ENCODE results near the gene ATF6. TPM values are rescaled to one million over a fixed set of nuclear protein-coding genes. Genes with fewer than 3 reads are reported as not detected.

ATF6 gene
- total RNA-seq, 4 donors from 2014 or later = 26.1 to 35.4 (median 32.3) TPM

DNA sequence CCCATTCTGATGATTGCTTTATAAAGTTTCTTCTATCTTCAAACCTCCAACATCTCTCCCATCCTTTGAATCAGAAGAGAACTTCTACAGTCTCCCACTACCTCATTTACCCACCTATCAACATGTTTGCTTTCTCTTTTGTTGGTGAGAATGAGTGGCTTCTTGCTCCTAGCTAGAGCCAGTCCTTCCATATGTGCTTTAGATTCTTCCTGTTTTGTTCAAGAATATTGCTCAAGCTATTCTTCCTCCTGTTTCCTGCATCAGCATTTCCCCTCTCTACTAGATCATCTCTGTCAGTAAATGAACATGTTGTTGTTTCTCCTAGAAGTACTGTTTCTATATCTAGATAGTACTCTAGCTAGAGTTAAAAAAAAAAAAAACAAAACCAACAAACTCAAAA lies 6.3 kb downstream of the ATF6 start:
- Histone ChIP-seq H3K27ac (peak overlapping the region in 3 of 4 donors; percentile 21 to 56 (median 49)), H3K27me3 (no peaks in the 10 kb centered on the region), H3K4me3 (no peak overlapping the region), H3K9me3 (no peaks in the 10 kb centered on the region), H3K36me3 (no peaks in the 10 kb centered on the region), H3K4me1 (peaks cover 0 to 76% (median 7%) of the 10 kb centered on the region in 4 donors)
- TF ChIP-seq EP300 (IDR thresholded peaks at IDR 0.05) = peak in 1 of 2 donors; percentile 54
- TF ChIP-seq, protein P1, sequence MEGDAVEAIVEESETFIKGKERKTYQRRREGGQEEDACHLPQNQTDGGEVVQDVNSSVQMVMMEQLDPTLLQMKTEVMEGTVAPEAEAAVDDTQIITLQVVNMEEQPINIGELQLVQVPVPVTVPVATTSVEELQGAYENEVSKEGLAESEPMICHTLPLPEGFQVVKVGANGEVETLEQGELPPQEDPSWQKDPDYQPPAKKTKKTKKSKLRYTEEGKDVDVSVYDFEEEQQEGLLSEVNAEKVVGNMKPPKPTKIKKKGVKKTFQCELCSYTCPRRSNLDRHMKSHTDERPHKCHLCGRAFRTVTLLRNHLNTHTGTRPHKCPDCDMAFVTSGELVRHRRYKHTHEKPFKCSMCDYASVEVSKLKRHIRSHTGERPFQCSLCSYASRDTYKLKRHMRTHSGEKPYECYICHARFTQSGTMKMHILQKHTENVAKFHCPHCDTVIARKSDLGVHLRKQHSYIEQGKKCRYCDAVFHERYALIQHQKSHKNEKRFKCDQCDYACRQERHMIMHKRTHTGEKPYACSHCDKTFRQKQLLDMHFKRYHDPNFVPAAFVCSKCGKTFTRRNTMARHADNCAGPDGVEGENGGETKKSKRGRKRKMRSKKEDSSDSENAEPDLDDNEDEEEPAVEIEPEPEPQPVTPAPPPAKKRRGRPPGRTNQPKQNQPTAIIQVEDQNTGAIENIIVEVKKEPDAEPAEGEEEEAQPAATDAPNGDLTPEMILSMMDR (IDR thresholded peaks at IDR 0.05) = no peak
- DNase-seq (ENCODE audit: low spot score in 2 of 2) = no peak

DNA sequence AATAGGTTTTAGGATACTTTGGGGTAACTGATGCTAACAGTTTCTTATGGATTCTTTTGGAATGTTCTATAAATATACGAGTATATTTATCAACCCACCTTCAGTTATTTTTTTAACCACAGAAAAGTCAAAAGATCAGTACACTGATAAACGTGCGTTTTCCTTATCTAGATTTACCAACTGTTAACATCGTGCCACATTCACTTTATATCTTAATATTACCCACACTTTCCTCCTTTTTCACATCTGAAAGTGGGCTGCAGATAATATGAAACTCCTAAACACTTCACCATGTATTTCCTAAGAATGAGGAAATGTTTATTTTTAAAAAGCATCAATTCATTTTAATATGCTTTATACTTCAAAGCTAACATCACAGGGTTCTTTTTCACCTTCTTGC lies 7.7 kb downstream of the ATF6 start:
- 76 to 78% methylated on average over 4 of the region's 4 CpGs for WGBS, 2 donors
- no peak overlapping the region for H3K4me3 ChIP-seq
- no peaks in the 10 kb centered on the region for H3K27me3 ChIP-seq

DNA sequence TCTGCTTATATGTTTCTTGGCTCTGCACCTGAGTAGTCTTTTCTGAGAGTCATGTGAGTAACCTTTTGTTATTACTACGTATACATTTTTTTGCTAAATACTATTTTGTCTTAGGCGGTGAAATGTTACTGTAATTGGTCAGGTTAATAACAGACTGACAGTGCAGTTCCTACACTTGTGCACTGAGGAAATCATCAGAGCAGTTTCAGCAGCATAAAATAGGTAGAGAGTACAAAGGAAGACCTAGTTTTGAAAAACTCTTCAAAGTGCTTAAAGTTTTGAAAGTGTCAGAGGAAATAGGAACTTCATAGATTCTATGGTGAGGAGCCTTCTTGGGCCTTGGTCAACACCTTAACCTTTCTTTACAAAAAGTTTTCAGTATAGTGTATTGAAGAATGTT lies 11.1 kb downstream of the ATF6 start:
- DNase-seq (ENCODE audit: low spot score in 2 of 2) = no peak
- WGBS, 2 donors = 83 to 94% methylated on average over 2 of the region's 2 CpGs
- TF ChIP-seq, protein P1 (IDR thresholded peaks at IDR 0.05) = no peak
- TF ChIP-seq EP300 (IDR thresholded peaks at IDR 0.05) (no peak), POLR2A (IDR thresholded peaks at IDR 0.05) (no peak)
- Histone ChIP-seq H3K27ac (no peak overlapping the region), H3K4me1 (peaks cover 0 to 37% (median 2%) of the 10 kb centered on the region in 4 donors), H3K9me3 (no peaks in the 10 kb centered on the region), H3K36me3 (peaks cover 0 to 2% (median 2%) of the 10 kb centered on the region in 3 donors), H3K27me3 (no peaks in the 10 kb centered on the region), H3K4me3 (no peak overlapping the region)

More for the DNA sequence above, 7.7 kb downstream of the ATF6 start:
- DNase-seq (ENCODE audit: low spot score in 2 of 2) = no peak
- Histone ChIP-seq H3K27ac (no peak overlapping the region), H3K36me3 (no peaks in the 10 kb centered on the region), H3K4me1 (peaks cover 0 to 62% (median 0%) of the 10 kb centered on the region in 4 donors), H3K9me3 (no peaks in the 10 kb centered on the region)
- TF ChIP-seq POLR2A (IDR thresholded peaks at IDR 0.05) = no peak
- no peak for TF ChIP-seq EP300 (IDR thresholded peaks at IDR 0.05)
- TF ChIP-seq, protein P1 (IDR thresholded peaks at IDR 0.05) = no peak

DNA sequence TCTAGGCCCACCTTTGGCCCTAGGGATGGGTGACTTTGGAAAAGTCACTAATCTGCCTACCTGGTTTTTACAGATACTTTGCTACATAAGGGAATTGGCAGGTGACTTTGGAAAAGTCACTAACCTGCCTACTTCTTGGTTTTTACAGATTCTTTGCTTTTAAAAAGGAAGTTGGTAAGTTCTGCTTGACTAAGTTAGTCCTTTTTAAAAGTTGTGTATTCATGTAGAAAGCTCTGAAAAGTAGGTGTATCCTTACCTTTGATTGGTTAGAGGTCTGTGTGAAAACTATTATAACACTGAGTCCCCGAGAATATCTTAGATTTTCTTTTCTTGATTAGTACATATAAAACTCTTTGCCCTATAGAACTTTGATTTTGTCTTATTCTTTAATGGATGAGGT lies 12.4 kb downstream of the ATF6 start:
- Histone ChIP-seq H3K4me1 (peaks cover 0 to 34% (median 2%) of the 10 kb centered on the region in 4 donors), H3K27ac (no peak overlapping the region), H3K27me3 (no peaks in the 10 kb centered on the region), H3K9me3 (no peaks in the 10 kb centered on the region), H3K36me3 (peaks cover 0 to 11% (median 4%) of the 10 kb centered on the region in 3 donors), H3K4me3 (no peak overlapping the region)
- no peak for DNase-seq (ENCODE audit: low spot score in 2 of 2)
- TF ChIP-seq POLR2A (IDR thresholded peaks at IDR 0.05) (no peak), EP300 (IDR thresholded peaks at IDR 0.05) (no peak)
- TF ChIP-seq, protein P1 (IDR thresholded peaks at IDR 0.05) = no peak
- WGBS, 2 donors = 88 to 97% methylated on average over 1 of the region's 1 CpG

DNA sequence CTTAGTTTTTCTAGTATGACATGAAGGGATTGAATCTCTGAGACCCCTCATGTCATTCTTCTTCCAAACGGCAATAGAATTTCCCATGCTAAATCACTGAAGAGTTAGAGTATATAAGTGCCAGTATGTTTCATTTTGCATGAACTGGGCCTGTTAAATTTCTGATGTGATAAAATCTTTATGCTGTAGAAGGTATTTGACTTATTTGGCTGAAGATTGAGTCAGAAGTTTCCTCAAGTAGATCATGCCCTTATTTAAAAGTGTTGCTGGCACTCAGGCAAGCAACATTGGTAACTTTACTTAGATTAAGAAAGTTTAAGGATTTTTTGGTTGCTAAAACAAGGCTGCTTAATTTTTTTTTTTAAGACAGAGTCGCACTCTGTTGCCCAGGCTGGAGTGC lies 13.3 kb downstream of the ATF6 start:
- H3K9me3 ChIP-seq = no peaks in the 10 kb centered on the region
- H3K4me3 ChIP-seq = no peak overlapping the region
- no peak for DNase-seq (ENCODE audit: low spot score in 2 of 2)
- TF ChIP-seq, protein P1 (IDR thresholded peaks at IDR 0.05) = no peak
- TF ChIP-seq POLR2A (IDR thresholded peaks at IDR 0.05) = no peak
- TF ChIP-seq EP300 (IDR thresholded peaks at IDR 0.05) = no peak
- H3K4me1 ChIP-seq = peaks cover 0 to 30% (median 2%) of the 10 kb centered on the region in 4 donors
- 80% methylated on average over 2 of the region's 2 CpGs for WGBS, 2 donors
- peaks cover 0 to 19% (median 4%) of the 10 kb centered on the region in 3 donors for H3K36me3 ChIP-seq
- H3K27ac ChIP-seq = no peak overlapping the region
- no peaks in the 10 kb centered on the region for H3K27me3 ChIP-seq
